Kidney epithelial cell (primary cell): ENCODE data around the gene ZNF501. TPM values are rescaled to one million over a fixed set of nuclear protein-coding genes. Genes with fewer than 3 reads are reported as not detected.

ENCODE experiments used
- DNase-seq: peaks from one replicate; pipeline ENCODE4 v3.0.0-alpha.2; 2010; ENCODE audit warnings: low read depth
- H3K27me3 ChIP-seq: 2 replicates; pipeline ENCODE4 v1.6.0; 2011; ENCODE audit warnings: low read length; ENCODE audit not compliant: control insufficient read depth, insufficient read depth
- H3K36me3 ChIP-seq: 2 replicates; pipeline ENCODE4 v1.5.1; 2011; ENCODE audit warnings: low read length; ENCODE audit not compliant: control insufficient read depth, insufficient read depth
- H3K4me3 ChIP-seq: 2 replicates; pipeline ENCODE4 v1.5.1; 2011; ENCODE audit warnings: low read depth, mild to moderate bottlenecking, control low read depth, low read length
- CTCF ChIP-seq: IDR thresholded peaks from 2 replicates; pipeline ENCODE4 v1.5.1; 2011; ENCODE audit warnings: mild to moderate bottlenecking, moderate library complexity, low read length, control low read depth, inconsistent platforms; ENCODE audit not compliant: insufficient read depth, poor library complexity, severe bottlenecking
- total RNA-seq: library from RNA; depleted of rRNA; stranded (reverse); fragments of >200 nt; gene quantifications from 2 replicates; pipeline ENCODE4 v1.2.3, GENCODE V29; 2015

The ZNF501 gene
- total RNA-seq, 1 donor from 2014 or later, result 6.9 TPM

GRCh38 chr3:44712455-44713075 is 16.9 kb upstream of the ZNF501 start, which contains the start of gene ZNF502:
Gene ZNF502, plus strand, starts transcription at chr3:44712660. Its CDS starts 7,602 bp downstream, at chr3:44720262.
- TF ChIP-seq CTCF, result peak; percentile 32
- Histone ChIP-seq H3K4me3 (peak within 1 kb of the TSS; percentile 85), H3K36me3 (no peaks in the 10 kb centered on the region), H3K27me3 (no peaks in the 10 kb centered on the region)
- peak; percentile 44 for DNase-seq

GRCh38 chr3:44721231-44722102 is 8.0 kb upstream of the ZNF501 start:
- TF ChIP-seq CTCF, result no peak
- Histone ChIP-seq H3K4me3 (no peak overlapping the region), H3K27me3 (no peaks in the 10 kb centered on the region), H3K36me3 (no peaks in the 10 kb centered on the region)
- no peak for DNase-seq

GRCh38 chr3:44722103-44722401 is 7.4 kb upstream of the ZNF501 start:
- DNase-seq, result no peak
- TF ChIP-seq CTCF, result no peak
- Histone ChIP-seq H3K27me3 (no peaks in the 10 kb centered on the region), H3K4me3 (no peak overlapping the region), H3K36me3 (no peaks in the 10 kb centered on the region)

GRCh38 chr3:44734646-44735168 is 5.3 kb downstream of the ZNF501 start:
- Histone ChIP-seq H3K4me3 (no peak overlapping the region), H3K27me3 (no peaks in the 10 kb centered on the region), H3K36me3 (no peaks in the 10 kb centered on the region)
- no peak for TF ChIP-seq CTCF
- DNase-seq, result no peak

GRCh38 chr3:44761101-44761423 is 31.6 kb downstream of the ZNF501 start:
- Histone ChIP-seq H3K27me3 (no peaks in the 10 kb centered on the region), H3K36me3 (no peaks in the 10 kb centered on the region), H3K4me3 (peak overlapping the region; percentile 93)
- TF ChIP-seq CTCF, result no peak
- no peak for DNase-seq
